H1 (cell line): Measurements from ENCODE around the gene B3GAT1. TPM values are rescaled to one million over a fixed set of nuclear protein-coding genes. Genes with fewer than 3 reads are reported as not detected.

ENCODE experiments used
- CTCF ChIA-PET: fragments of 300-600 bp; sonication (Branson Sonifier 250); formaldehyde crosslinking; loops from one replicate; lab custom pipeline; 2021; ENCODE audit not compliant: partially characterized antibody; lab: Charles Lee
- POLR2A ChIA-PET: fragments of 300-600 bp; sonication (Branson Sonifier 250); formaldehyde crosslinking; loops from one replicate; lab custom pipeline; 2021; ENCODE audit warnings: inconsistent platforms; ENCODE audit not compliant: partially characterized antibody; lab: Charles Lee
- DNase-seq, 2 experiments: peaks; one replicate each; pipeline versions ENCODE4 v3.0.0 to v3.0.0-alpha.2; 2010 to 2022; ENCODE audit warnings: low spot score in 2 of 2, low read depth in 1 of 2, mixed read lengths in 1 of 2
- FAIRE-seq: peaks from 2 replicates; lab custom pipeline; 2011; peaks lifted over from hg19 to GRCh38; lab: Jason Lieb, UNC
- H2AFZ ChIP-seq: 2 replicates; pipeline ENCODE4 v1.8.1; 2012; ENCODE audit warnings: low read length, inconsistent platforms
- H2AK5ac ChIP-seq: 2 replicates; pipeline ENCODE4 v1.6.1; 2013; ENCODE audit warnings: low read depth, low read length
- H2BK120ac ChIP-seq: replicated peaks from 2 replicates; pipeline ENCODE3; 2013; ENCODE audit warnings: low read depth, low read length, inconsistent platforms
- H2BK12ac ChIP-seq: 2 replicates; pipeline ENCODE4 v1.6.1; 2013; ENCODE audit warnings: low read depth, low read length
- H2BK15ac ChIP-seq: 2 replicates; pipeline ENCODE4 v1.6.1; 2013; ENCODE audit warnings: low read length
- H2BK20ac ChIP-seq: 2 replicates; pipeline ENCODE4 v1.6.1; 2013; ENCODE audit warnings: low read length
- H2BK5ac ChIP-seq: 2 replicates; pipeline ENCODE4 v1.6.1; 2013; ENCODE audit warnings: low read depth, low read length
- H3K14ac ChIP-seq: 2 replicates; pipeline ENCODE4 v1.6.1; 2013; ENCODE audit warnings: inconsistent platforms; ENCODE audit not compliant: insufficient read length
- H3K18ac ChIP-seq: 2 replicates; pipeline ENCODE4 v1.6.1; 2013; ENCODE audit warnings: low read length; ENCODE audit errors: extremely low read depth
- H3K23ac ChIP-seq: 2 replicates; pipeline ENCODE4 v1.6.1; 2013; ENCODE audit warnings: inconsistent platforms; ENCODE audit not compliant: insufficient read length
- H3K23me2 ChIP-seq: 2 replicates; pipeline ENCODE4 v1.6.1; 2013; ENCODE audit warnings: low read depth, low read length
- H3K27ac ChIP-seq: 2 replicates; pipeline ENCODE4 v1.6.1; 2011; ENCODE audit warnings: low read depth, low read length, inconsistent platforms
- H3K27me3 ChIP-seq, 4 experiments: replicated peaks in 1 of 4; 1 replicate in 1 of 4; 2 replicates in 3 of 4; pipeline versions ENCODE4 v1.6.1 to v1.8.1; 2011 to 2013; ENCODE audit warnings: low read length in 3 of 4, mild to moderate bottlenecking in 3 of 4, inconsistent platforms in 2 of 4, mixed read lengths in 2 of 4, moderate library complexity in 1 of 4; ENCODE audit not compliant: control insufficient read depth in 3 of 4, insufficient read depth in 3 of 4; ENCODE audit errors: extremely low read depth in 1 of 4
- H3K36me3 ChIP-seq, 4 experiments: 2 replicates each; pipeline versions ENCODE4 v1.6.1 to v1.8.1; 2011 to 2013; ENCODE audit warnings: mild to moderate bottlenecking in 4 of 4, low read length in 3 of 4, moderate library complexity in 2 of 4, control low read depth in 1 of 4, inconsistent platforms in 1 of 4; ENCODE audit not compliant: insufficient read depth in 4 of 4, control insufficient read depth in 2 of 4
- H3K4ac ChIP-seq: replicated peaks from 2 replicates; pipeline ENCODE3; 2013; ENCODE audit warnings: low read length, low read depth, mixed read lengths, inconsistent platforms; ENCODE audit not compliant: insufficient read length
- H3K4me1 ChIP-seq, 4 experiments: replicated peaks in 1 of 4; 1 replicate in 1 of 4; 2 replicates in 3 of 4; pipeline versions ENCODE4 v1.6.1 to v1.8.1; 2011 to 2013; ENCODE audit warnings: low read length in 3 of 4, inconsistent platforms in 2 of 4, mixed read lengths in 1 of 4; ENCODE audit not compliant: insufficient read depth in 4 of 4, control insufficient read depth in 3 of 4
- H3K4me2 ChIP-seq, 2 experiments: 2 replicates each; pipeline versions ENCODE4 v1.6.1 to v1.8.1; 2011 to 2013; ENCODE audit warnings: low read depth in 2 of 2, low read length in 2 of 2, control low read depth in 1 of 2, inconsistent platforms in 1 of 2, mild to moderate bottlenecking in 1 of 2; ENCODE audit not compliant: insufficient read depth in 1 of 2
- H3K4me3 ChIP-seq, 4 experiments: fragments of 200-600, 300-600 bp in 1 of 4; sonication (generic), shearing (Covaris generic), sonication (Bioruptor Twin) in 1 of 4; 2 replicates each; pipeline versions ENCODE4 v1.5.1 to v1.8.1; 2011 to 2016; ENCODE audit warnings: low read length in 4 of 4, low read depth in 3 of 4, control low read depth in 2 of 4, inconsistent platforms in 2 of 4, mild to moderate bottlenecking in 2 of 4, mixed read lengths in 1 of 4, moderate library complexity in 1 of 4; ENCODE audit not compliant: insufficient read depth in 2 of 4; ENCODE audit errors: extremely low read depth in 1 of 4
- H3K56ac ChIP-seq: replicated peaks from 2 replicates; pipeline ENCODE3; 2013; ENCODE audit warnings: low read depth, mild to moderate bottlenecking, mixed read lengths, low read length, inconsistent platforms; ENCODE audit not compliant: insufficient read length
- H3K79me1 ChIP-seq: 2 replicates; pipeline ENCODE4 v1.6.1; 2013; ENCODE audit warnings: low read depth, low read length, control low read depth
- H3K79me2 ChIP-seq, 2 experiments: 2 replicates each; pipeline versions ENCODE4 v1.6.1 to v1.8.1; 2012 to 2013; ENCODE audit warnings: low read length in 2 of 2, mild to moderate bottlenecking in 2 of 2, inconsistent platforms in 1 of 2; ENCODE audit not compliant: insufficient read depth in 2 of 2, control insufficient read depth in 1 of 2
- H3K9ac ChIP-seq, 4 experiments: replicated peaks in 1 of 4; 1 replicate in 1 of 4; 2 replicates in 3 of 4; pipeline versions ENCODE4 v1.6.1 to v1.8.1; 2011 to 2013; ENCODE audit warnings: low read depth in 3 of 4, low read length in 3 of 4, control low read depth in 2 of 4, mild to moderate bottlenecking in 2 of 4, moderate library complexity in 2 of 4, inconsistent platforms in 1 of 4; ENCODE audit errors: extremely low read depth in 1 of 4
- H3K9me3 ChIP-seq, 2 experiments: 2 replicates each; pipeline versions ENCODE4 v1.6.1 to v1.8.1; 2012 to 2013; ENCODE audit warnings: mild to moderate bottlenecking in 2 of 2, moderate library complexity in 2 of 2, control low read depth in 1 of 2, inconsistent platforms in 1 of 2, low read depth in 1 of 2, low read length in 1 of 2, mixed read lengths in 1 of 2; ENCODE audit not compliant: insufficient read depth in 2 of 2
- H4K20me1 ChIP-seq, 2 experiments: replicated peaks in 1 of 2; 2 replicates each; pipeline versions ENCODE3 to v1.8.1; 2011 to 2013; ENCODE audit warnings: inconsistent platforms in 2 of 2, low read length in 2 of 2, mild to moderate bottlenecking in 1 of 2; ENCODE audit not compliant: insufficient read depth in 2 of 2, control insufficient read depth in 1 of 2
- H4K5ac ChIP-seq: 2 replicates; pipeline ENCODE4 v1.6.1; 2013; ENCODE audit warnings: low read length, low read depth, mixed read lengths, inconsistent platforms; ENCODE audit not compliant: insufficient read length
- H4K8ac ChIP-seq: 2 replicates; pipeline ENCODE4 v1.8.0; 2013; ENCODE audit warnings: mild to moderate bottlenecking, moderate library complexity, low read length, inconsistent platforms; ENCODE audit not compliant: insufficient read depth; ENCODE audit errors: extremely low read depth
- H4K91ac ChIP-seq: replicated peaks from 2 replicates; pipeline ENCODE3; 2013; ENCODE audit warnings: low read length, mixed read lengths, inconsistent platforms; ENCODE audit not compliant: insufficient read length
- BRCA1 ChIP-seq: IDR thresholded peaks from 2 replicates; pipeline ENCODE4 v1.6.1; 2012; ENCODE audit warnings: low read depth, low read length, improper control_type of control experiment
- SP1 ChIP-seq: IDR thresholded peaks from 2 replicates; pipeline ENCODE4 v1.6.1; 2011; ENCODE audit warnings: low read depth, low read length
- WGBS, 2 experiments: shearing (Covaris generic) in 1 of 2; methylation state at CpG; one replicate each; pipeline versions ENCODE4 v1.1.6 to v1.1.7; 2013 to 2015; ENCODE audit warnings: low lambda C conversion rate in 2 of 2, mixed read lengths in 2 of 2, inconsistent platforms in 1 of 2, low coverage in 1 of 2, missing lambda C conversion rate in 1 of 2; ENCODE audit not compliant: insufficient replicate concordance in 2 of 2, insufficient coverage in 1 of 2, insufficient read length in 1 of 2; ENCODE audit errors: extremely low coverage in 1 of 2, missing lambda C conversion rate in 1 of 2; 5-methylcytosine and 5-hydroxymethylcytosine counted together
- polyA plus RNA-seq, 7 experiments: library from polyadenylated mRNA; depleted of rRNA in 3 of 7; stranded (reverse) in 5 of 7; unstranded in 2 of 7; fragments of >200 nt in 5 of 7; fragments of 200-250 nt in 2 of 7; gene quantifications; 1 replicate in 5 of 7; 2 replicates in 1 of 7; 4 replicates in 1 of 7; pipeline versions ENCODE4 v1.2.1 to v1.2.3, GENCODE V29; 2011 to 2013; ENCODE audit warnings: missing spikeins in 2 of 7, mixed read lengths in 2 of 7
- total RNA-seq: library from RNA; stranded (reverse); fragmentation: NEBNext Ultra II Directional; extraction: Animal tissue kit (Norgen Biotek cat#: 25700); gene quantifications from 2 replicates; pipeline ENCODE4 v1.2.1, GENCODE V29; 2021

Gene B3GAT1
- total and polyA plus RNA-seq, 2 of the 8 experiments (the other 6 are each of a cell fraction or from before 2014, with no cell fraction given): 19.7 to 32.4 TPM

- H4K20me1 ChIP-seq: peaks cover 0 to 11% of the 10 kb centered on the region in 2 experiments
- POLR2A ChIA-PET: no interaction called here
- no peaks in the 10 kb centered on the region for H3K9me3 ChIP-seq
- no peak overlapping the region for H2BK12ac ChIP-seq
- TF ChIP-seq BRCA1 (no peak), SP1 (no peak)
- H2BK5ac ChIP-seq: no peak overlapping the region
- H3K27ac ChIP-seq: no peak overlapping the region
- H3K4me1 ChIP-seq: peaks cover 0 to 3% (median 0%) of the 10 kb centered on the region in 4 experiments; a peak in 1 of 7 replicates
- H3K27me3 ChIP-seq: no peaks in the 10 kb centered on the region; a peak in 1 of 7 replicates
- no peak overlapping the region for H2BK20ac ChIP-seq
- CTCF ChIA-PET: no interaction called here
- H3K14ac ChIP-seq: no peak overlapping the region
- no peaks in the 10 kb centered on the region for H3K23me2 ChIP-seq
- no peak for FAIRE-seq
- H2BK120ac ChIP-seq: no peak overlapping the region
- no peak overlapping the region for H4K91ac ChIP-seq
- H4K8ac ChIP-seq: no peak overlapping the region
- H3K4ac ChIP-seq: no peak overlapping the region
- no peak overlapping the region for H4K5ac ChIP-seq
- 95% methylated on average over 22 of the region's 24 CpGs; no CpG with 5 or more reads in 1 of the 2 experiments for WGBS, 2 experiments
- H2AFZ ChIP-seq: no peak overlapping the region
- no peaks in the 10 kb centered on the region for H3K79me2 ChIP-seq
- no peak overlapping the region for H3K18ac ChIP-seq
- no peak for DNase-seq
- no peak overlapping the region for H2BK15ac ChIP-seq
- H3K56ac ChIP-seq: no peak overlapping the region
- H3K79me1 ChIP-seq: no peaks in the 10 kb centered on the region
- peaks cover 0 to 14% (median 6%) of the 10 kb centered on the region in 4 experiments; a peak in 5 of 8 replicates for H3K36me3 ChIP-seq
- no peak overlapping the region for H3K23ac ChIP-seq
- no peak overlapping the region for H3K9ac ChIP-seq
- H3K4me3 ChIP-seq: no peak overlapping the region
- H2AK5ac ChIP-seq: no peak overlapping the region
- no peak overlapping the region for H3K4me2 ChIP-seq
Observed at GRCh38 chr11:134382830-134383229, 29.2 kb downstream of the B3GAT1 start.
